SK-N-SH (cell line): ENCODE measurements around the gene ZNF532. TPM values are rescaled to one million over a fixed set of nuclear protein-coding genes. Genes with fewer than 3 reads are reported as not detected.

Experiments used
- CTCF ChIA-PET: fragments of 300-600, 350-600 bp; formaldehyde crosslinking; extraction: SDS; loops from one replicate; lab custom pipeline; 2021; lab: Yijun Ruan, JAX
- POLR2A ChIA-PET: fragments of 350-600 bp; sonication (Branson Sonifier 250); formaldehyde crosslinking; extraction: SDS; loops from one replicate; lab custom pipeline; 2020; ENCODE audit warnings: antibody characterized with exemption, inconsistent platforms; lab: Yijun Ruan, JAX
- DNase-seq: peaks from one replicate; pipeline ENCODE4 v3.0.0; 2012
- H2AFZ ChIP-seq: fragments of 200-600 bp; sonication (generic); 2 replicates; pipeline ENCODE4 v1.8.1; 2016; ENCODE audit warnings: antibody characterized with exemption, mild to moderate bottlenecking, low read depth
- H3F3A ChIP-seq: fragments of 200-600 bp; sonication (generic); replicated peaks from 2 replicates; pipeline ENCODE3; 2016; ENCODE audit warnings: antibody characterized with exemption, mild to moderate bottlenecking; ENCODE audit not compliant: insufficient read depth
- H3K27ac ChIP-seq, 2 experiments: fragments of 200-500 bp in 1 of 2; fragments of 200-600 bp in 1 of 2; sonication (Bioruptor generic) in 1 of 2; sonication (generic), shearing (Covaris generic) in 1 of 2; 2 replicates each; pipeline versions ENCODE4 v1.5.1 to v1.6.1; 2014 to 2016; ENCODE audit warnings: low read depth in 2 of 2, inconsistent platforms in 1 of 2, low read length in 1 of 2, mild to moderate bottlenecking in 1 of 2, mixed read lengths in 1 of 2
- H3K27me3 ChIP-seq: fragments of 200-600 bp; sonication (generic), shearing (Covaris generic); 2 replicates; pipeline ENCODE4 v1.6.1; 2016; ENCODE audit warnings: mixed run types; ENCODE audit not compliant: insufficient read depth
- H3K36me3 ChIP-seq, 2 experiments: fragments of 200-500 bp in 1 of 2; fragments of 200-600 bp in 1 of 2; sonication (Bioruptor generic) in 1 of 2; sonication (generic) in 1 of 2; replicated peaks in 1 of 2; 2 replicates each; pipeline versions ENCODE3 to v1.5.1; 2014 to 2016; ENCODE audit warnings: low read length in 1 of 2, mild to moderate bottlenecking in 1 of 2; ENCODE audit not compliant: insufficient read depth in 2 of 2, control insufficient read depth in 1 of 2
- H3K4me1 ChIP-seq, 2 experiments: fragments of 200-500 bp in 1 of 2; fragments of 200-600 bp in 1 of 2; sonication (Bioruptor generic) in 1 of 2; sonication (generic), shearing (Covaris generic) in 1 of 2; 2 replicates each; pipeline versions ENCODE4 v1.5.1 to v1.6.1; 2014 to 2016; ENCODE audit warnings: low read depth in 1 of 2, low read length in 1 of 2, mixed run types in 1 of 2; ENCODE audit not compliant: insufficient read depth in 2 of 2, control insufficient read depth in 1 of 2
- H3K4me2 ChIP-seq: fragments of 200-600 bp; sonication (generic), shearing (Covaris generic); 2 replicates; pipeline ENCODE4 v1.6.1; 2017; ENCODE audit warnings: mixed run types
- H3K4me3 ChIP-seq, 2 experiments: fragments of 200-500 bp in 1 of 2; fragments of 200-600 bp in 1 of 2; sonication (Bioruptor generic) in 1 of 2; sonication (generic), shearing (Covaris generic) in 1 of 2; 2 replicates each; pipeline versions ENCODE4 v1.5.1 to v1.8.1; 2014 to 2016; ENCODE audit warnings: low read depth in 2 of 2, inconsistent platforms in 1 of 2, low read length in 1 of 2, mild to moderate bottlenecking in 1 of 2, mixed read lengths in 1 of 2, moderate library complexity in 1 of 2
- H3K79me2 ChIP-seq: fragments of 200-600 bp; sonication (generic); 2 replicates; pipeline ENCODE4 v1.8.1; 2017; ENCODE audit warnings: mild to moderate bottlenecking; ENCODE audit not compliant: insufficient read depth
- H3K9ac ChIP-seq: fragments of 200-600 bp; sonication (generic); 2 replicates; pipeline ENCODE4 v1.6.1; 2017; ENCODE audit warnings: mixed run types
- H3K9me2 ChIP-seq: fragments of 200-600 bp; sonication (generic); 2 replicates; pipeline ENCODE4 v1.6.1; 2017; ENCODE audit warnings: mixed run types
- H3K9me3 ChIP-seq: fragments of 200-600 bp; sonication (generic); 2 replicates; pipeline ENCODE4 v1.6.1; 2017; ENCODE audit warnings: mixed run types, mild to moderate bottlenecking, moderate library complexity
- H4K20me1 ChIP-seq: fragments of 200-600 bp; sonication (generic); 2 replicates; pipeline ENCODE4 v1.6.1; 2017; ENCODE audit warnings: mild to moderate bottlenecking, mixed run types; ENCODE audit not compliant: insufficient read depth
- CTCF ChIP-seq: fragments of 200-600 bp; sonication (generic); IDR thresholded peaks from 2 replicates; pipeline ENCODE4 v1.6.1; 2017; ENCODE audit warnings: antibody characterized with exemption, mild to moderate bottlenecking, moderate library complexity
- ELF1 ChIP-seq: IDR thresholded peaks from 2 replicates; pipeline ENCODE4 v1.4.0; 2012
- EP300 ChIP-seq, 2 experiments: IDR thresholded peaks; 2 replicates each; pipeline versions ENCODE4 v1.4.0 to v1.6.1; 2012; ENCODE audit warnings: borderline replicate concordance in 1 of 2, low read depth in 1 of 2, low read length in 1 of 2
- FOSL2 ChIP-seq: IDR thresholded peaks from 2 replicates; pipeline ENCODE4 v1.4.0; 2012; ENCODE audit warnings: low read depth, mild to moderate bottlenecking, moderate library complexity, borderline replicate concordance
- FOXJ3 ChIP-seq: sonication (generic); formaldehyde crosslinking; IDR thresholded peaks from 2 replicates; pipeline ENCODE4 v1.5.1; 2020; ENCODE audit warnings: mild to moderate bottlenecking, missing genetic modification reagents
- MXI1 ChIP-seq: IDR thresholded peaks from 2 replicates; pipeline ENCODE4 v1.6.1; 2012; ENCODE audit warnings: mild to moderate bottlenecking, low read depth, low read length, improper control_type of control experiment
- NFIC ChIP-seq: IDR thresholded peaks from 2 replicates; pipeline ENCODE4 v1.4.0; 2012; ENCODE audit warnings: borderline replicate concordance
- NRF1 ChIP-seq: IDR thresholded peaks from 2 replicates; pipeline ENCODE4 v1.6.1; 2012; ENCODE audit warnings: low read depth, mild to moderate bottlenecking, low read length
- POLR2AphosphoS5 ChIP-seq: IDR thresholded peaks from 2 replicates; pipeline ENCODE4 v1.6.1; 2012; ENCODE audit warnings: low read depth, low read length
- RCOR1 ChIP-seq: fragments of 150-350 bp; IDR thresholded peaks from 2 replicates; pipeline ENCODE4 v1.6.1; 2017; ENCODE audit warnings: antibody characterized with exemption, low read length
- REST ChIP-seq: IDR thresholded peaks from 2 replicates; pipeline ENCODE4 v1.6.1; 2012; ENCODE audit warnings: mild to moderate bottlenecking, low read depth, low read length, moderate library complexity
- SIN3A ChIP-seq: IDR thresholded peaks from 2 replicates; pipeline ENCODE4 v1.6.1; 2012; ENCODE audit warnings: low read depth, mild to moderate bottlenecking, low read length, moderate library complexity, borderline replicate concordance
- TAF1 ChIP-seq: IDR thresholded peaks from 2 replicates; pipeline ENCODE4 v1.6.1; 2012; ENCODE audit warnings: low read depth, mild to moderate bottlenecking, low read length, moderate library complexity, borderline replicate concordance
- WGBS: methylation state at CpG from one replicate; pipeline ENCODE4 v1.1.6; 2017; ENCODE audit warnings: low lambda C conversion rate; 5-methylcytosine and 5-hydroxymethylcytosine counted together
- polyA plus RNA-seq, 3 experiments: library from polyadenylated mRNA; depleted of rRNA; stranded (reverse); fragments of >200 nt; gene quantifications; 2 replicates each; pipeline ENCODE4 v1.2.3, GENCODE V29; 2012

Gene ZNF532
- polyA plus RNA-seq, 1 of the 3 experiments (the other 2 are of a cell fraction), result 34.7 TPM

DNA sequence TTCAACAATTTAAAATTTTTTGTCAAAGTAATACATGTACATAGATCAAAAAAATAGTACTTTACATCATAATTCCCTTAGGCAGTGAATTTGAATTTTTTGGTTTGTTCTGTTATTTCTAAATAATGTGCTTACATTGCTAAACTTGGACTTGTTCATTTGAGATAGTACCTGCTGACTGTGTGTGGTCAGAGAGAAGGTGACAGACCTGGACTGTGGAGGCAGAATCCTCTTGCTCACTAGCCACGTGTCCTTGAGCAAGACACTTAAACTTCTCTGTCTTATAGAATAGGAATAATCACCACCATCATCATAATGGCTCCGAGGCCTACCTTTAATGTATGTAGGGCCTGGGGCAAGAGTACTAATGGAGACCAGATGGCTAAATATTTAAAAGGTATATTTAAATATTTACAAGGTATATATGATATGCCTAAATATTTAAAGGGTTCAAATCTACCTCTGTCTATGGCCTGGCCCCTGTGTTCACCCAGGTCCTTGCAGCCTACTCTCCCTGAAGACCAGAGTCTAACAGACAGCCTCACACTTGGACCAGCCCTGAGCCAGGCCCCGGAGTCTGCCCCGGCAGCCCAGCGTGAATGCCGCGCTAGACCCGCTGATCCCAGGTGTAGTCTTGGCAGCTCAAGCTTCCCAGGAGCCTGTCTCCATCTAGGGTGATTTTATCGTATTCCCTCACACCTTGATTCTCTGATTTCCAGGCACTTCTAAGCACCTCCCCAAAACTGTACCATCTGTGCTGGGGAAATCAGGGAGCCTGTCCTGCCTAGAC, 33.5 kb downstream of the ZNF532 start:
- Histone ChIP-seq H3K9ac (no peak overlapping the region), H3K9me3 (peaks cover 6% of the 10 kb centered on the region; the same call in 1 of the 2 replicates), H2AFZ (no peak overlapping the region), H3K9me2 (no peaks in the 10 kb centered on the region), H3K4me3 (no peak overlapping the region), H3K36me3 (peaks cover 5 to 8% of the 10 kb centered on the region in 2 experiments)
- no peak for DNase-seq
- CTCF ChIA-PET, result no interaction called here
- POLR2A ChIA-PET, result no interaction called here
- TF ChIP-seq MXI1 (no peak), NRF1 (no peak), RCOR1 (no peak), TAF1 (no peak), FOSL2 (no peak), NFIC (no peak), EP300 (IDR thresholded peaks at IDR 0.05; ENCODE audit: borderline replicate concordance in 1 of 2, low read depth in 1 of 2, low read length in 1 of 2) (no peak), REST (no peak)
- TF ChIP-seq, all 33 proteins: peak for 0
- no peak overlapping the region for H3K27ac ChIP-seq
- peaks cover 2 to 15% of the 10 kb centered on the region in 2 experiments; a peak in 2 of 4 replicates for H3K4me1 ChIP-seq
- peaks cover 68% of the 10 kb centered on the region for H3K79me2 ChIP-seq
- H3F3A ChIP-seq, result peaks cover 3% of the 10 kb centered on the region
- no peak overlapping the region for H3K4me2 ChIP-seq
- no peaks in the 10 kb centered on the region for H4K20me1 ChIP-seq
- WGBS, result 97% methylated on average over 8 of the region's 9 CpGs
- H3K27me3 ChIP-seq, result no peaks in the 10 kb centered on the region

DNA sequence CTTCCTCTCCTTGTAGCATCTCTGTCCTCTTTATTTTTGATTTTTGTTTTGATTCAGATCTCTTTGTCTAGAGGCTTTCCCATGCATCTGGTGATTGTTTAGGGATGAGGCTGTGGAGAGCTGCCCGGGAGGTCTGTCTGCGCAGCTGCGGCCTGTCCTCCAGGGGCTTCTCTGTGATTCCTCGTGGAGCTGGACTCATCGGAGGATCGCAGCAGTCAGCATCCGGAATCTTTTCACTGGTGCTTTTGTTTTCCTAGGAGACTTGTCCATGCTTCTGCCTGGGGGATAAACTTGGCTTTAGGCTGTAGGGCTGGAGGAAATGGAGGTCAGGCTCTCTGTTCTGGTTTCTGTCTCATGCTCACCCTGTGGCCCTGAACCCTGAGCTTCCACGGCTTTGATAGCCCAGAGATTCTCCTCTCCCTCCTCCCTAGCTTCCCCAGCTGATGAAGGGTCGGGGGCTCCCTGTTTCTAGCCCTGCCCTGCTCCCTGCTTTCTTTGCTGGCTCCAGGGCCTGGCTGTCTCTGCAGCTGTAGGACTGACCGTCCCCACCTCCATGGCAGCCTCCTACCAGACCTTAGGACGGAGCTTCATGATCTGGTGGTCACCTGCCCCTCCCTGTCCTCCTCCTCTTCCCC, 35.5 kb downstream of the ZNF532 start:
- Histone ChIP-seq H3K4me2 (no peak overlapping the region), H3K9me2 (no peaks in the 10 kb centered on the region), H3F3A (no peaks in the 10 kb centered on the region), H2AFZ (no peak overlapping the region), H3K9ac (no peak overlapping the region), H3K36me3 (peaks cover 5 to 19% of the 10 kb centered on the region in 2 experiments), H3K9me3 (peaks cover 6% of the 10 kb centered on the region; the same call in 1 of the 2 replicates), H3K27me3 (no peaks in the 10 kb centered on the region), H3K4me3 (no peak overlapping the region), H3K79me2 (peaks cover 68% of the 10 kb centered on the region), H4K20me1 (no peaks in the 10 kb centered on the region), H3K4me1 (peaks cover 2 to 6% of the 10 kb centered on the region in 2 experiments; a peak in 1 of 4 replicates), H3K27ac (no peak overlapping the region)
- WGBS, result 95% methylated on average over 10 of the region's 11 CpGs
- ChIA-PET CTCF (interaction anchor here (0.7 to 1.3 kb wide), 3 partner anchors 14 to 173 kb away, joined by 3 read pairs; no protein-coding TSS in a partner anchor), POLR2A (interaction anchor here (1.3 kb wide), 1 partner anchor 36 kb away, joined by 5 read pairs; the partner anchor contains the start of gene ZNF532)
- no peak for DNase-seq
- TF ChIP-seq FOXJ3 (CRISPR knock-in tag) (no peak), EP300 (IDR thresholded peaks at IDR 0.05; ENCODE audit: borderline replicate concordance in 1 of 2, low read depth in 1 of 2, low read length in 1 of 2) (no peak), FOSL2 (no peak), ELF1 (no peak), SIN3A (no peak), POLR2AphosphoS5 (no peak), CTCF (no peak)
